Psoas muscle (tissue), 8 donors: ENCODE measurements around the gene LRRC42. TPM values are rescaled to one million over a fixed set of nuclear protein-coding genes. Genes with fewer than 3 reads are reported as not detected.

Experiments used
- ATAC-seq, 4 donors: fragments of 200-7000 bp; cut with Tn5 transposase; one replicate each; pipeline ENCODE4 v1.9.1; 2020; ENCODE audit warnings: moderate library complexity in 3 of 4, mild to moderate bottlenecking in 2 of 4
- DNase-seq, 2 donors: peaks; one replicate each; pipeline ENCODE4 v3.0.0-alpha.2; 2020
- H3K27ac ChIP-seq: fragments of 200-600 bp; one replicate; pipeline ENCODE4 v1.8.0; 2022
- H3K27me3 ChIP-seq, 3 donors: fragments of 200-600 bp in 1 of 3; one replicate each; pipeline versions ENCODE4 v1.6.1 to v1.8.0; 2013 to 2022; ENCODE audit warnings: low read length in 2 of 3, mild to moderate bottlenecking in 2 of 3, moderate library complexity in 1 of 3; ENCODE audit not compliant: insufficient read depth in 3 of 3
- H3K36me3 ChIP-seq, 2 donors: fragments of 200-600 bp in 1 of 2; one replicate each; pipeline versions ENCODE4 v1.6.1 to v1.8.0; 2013 to 2022; ENCODE audit warnings: low read depth in 1 of 2, mild to moderate bottlenecking in 1 of 2, moderate library complexity in 1 of 2; ENCODE audit not compliant: insufficient read depth in 1 of 2
- H3K4me1 ChIP-seq: fragments of 200-600 bp; one replicate; pipeline ENCODE4 v1.8.0; 2022
- H3K4me3 ChIP-seq: fragments of 200-600 bp; one replicate; pipeline ENCODE4 v1.8.0; 2022; ENCODE audit warnings: mild to moderate bottlenecking
- H3K9me3 ChIP-seq: fragments of 200-600 bp; one replicate; pipeline ENCODE4 v1.8.0; 2022
- WGBS, 3 donors: extraction: QIAGEN DNeasy Blood & Tissue Kit; methylation state at CpG; one replicate each; pipeline versions ENCODE4 v1.1.6 to v1.1.7; 2013; 5-methylcytosine and 5-hydroxymethylcytosine counted together
- intact Hi-C, 2 donors: fragments of 100-400 bp; cut with DNase I; formaldehyde crosslinking; loops; one replicate each; pipeline versions ENCODE4 v1.11.0 to v1.14.2; 2022
- polyA plus RNA-seq, 3 donors: library from polyadenylated mRNA; stranded (reverse); fragments of 200-250 nt; gene quantifications; one replicate each; pipeline ENCODE4 v1.2.3, GENCODE V29; 2013
- total RNA-seq, 4 donors: library from RNA; stranded (reverse); fragmentation: NEBNext Ultra II Directional in 2 of 4; extraction: Animal tissue kit (Norgen Biotek cat#: 25700) in 2 of 4; gene quantifications; one replicate each; pipeline versions ENCODE4 v1.2.1 to v1.2.4, GENCODE V29; 2021 to 2023
- TF ChIP-seq, protein P1 (sequence below): fragments of 200-600 bp; IDR thresholded peaks from one replicate; pipeline ENCODE4 v1.8.0; 2022; ENCODE audit warnings: antibody characterized with exemption
- donor health status: healthy with polysubstance abuse.
- donor health status: DM: no; HTN: no; CAD: no; lungs with moderate emphysema.
- donor health status: Bipolar disorder and iron deficiency.
- donor health status: healthy.
- donor health status: DM: yes; HTN: yes; CAD: no.
- donor health status: DM: no; HTN: no; CAD: no.
- donor health status: DM: no; HTN: no; CAD: no.
- donor health status: DM: yes; HTN: yes; CAD: no.

Gene LRRC42
- total and polyA plus RNA-seq, 7 donors, result 10.0 to 16.9 (median 12.0) TPM

DNA sequence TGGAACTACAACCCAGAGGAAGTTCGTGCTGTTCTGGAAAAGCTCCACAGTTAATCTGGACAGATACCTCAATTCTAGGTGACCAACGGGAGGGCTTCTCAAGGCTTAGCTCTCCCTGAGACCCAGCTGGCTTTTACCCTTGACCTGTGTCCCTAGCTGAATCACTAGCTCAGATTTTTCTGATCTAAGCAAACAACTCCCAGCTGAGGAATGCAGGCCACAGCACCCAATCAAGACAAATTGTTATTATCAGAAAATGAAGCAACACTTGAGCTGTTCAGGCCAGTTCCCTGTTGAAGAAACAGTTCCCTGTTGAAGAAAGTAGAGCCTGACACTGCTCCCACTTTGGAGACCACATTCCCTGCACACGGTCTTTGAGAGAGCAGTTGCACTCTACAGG lies 36.2 kb upstream of the LRRC42 start:
- no peaks in the 10 kb centered on the region for H3K9me3 ChIP-seq
- no peaks in the 10 kb centered on the region for H3K27me3 ChIP-seq
- intact Hi-C loops, result no loop called here
- 79 to 91% (median 84%) methylated on average over 3 of the region's 3 CpGs for WGBS, 3 donors
- no peaks in the 10 kb centered on the region for H3K4me1 ChIP-seq
- no peak overlapping the region for H3K4me3 ChIP-seq
- H3K27ac ChIP-seq, result no peak overlapping the region
- no peaks in the 10 kb centered on the region for H3K36me3 ChIP-seq
- ATAC-seq (no peak), DNase-seq (no peak)
- TF ChIP-seq, protein P1, sequence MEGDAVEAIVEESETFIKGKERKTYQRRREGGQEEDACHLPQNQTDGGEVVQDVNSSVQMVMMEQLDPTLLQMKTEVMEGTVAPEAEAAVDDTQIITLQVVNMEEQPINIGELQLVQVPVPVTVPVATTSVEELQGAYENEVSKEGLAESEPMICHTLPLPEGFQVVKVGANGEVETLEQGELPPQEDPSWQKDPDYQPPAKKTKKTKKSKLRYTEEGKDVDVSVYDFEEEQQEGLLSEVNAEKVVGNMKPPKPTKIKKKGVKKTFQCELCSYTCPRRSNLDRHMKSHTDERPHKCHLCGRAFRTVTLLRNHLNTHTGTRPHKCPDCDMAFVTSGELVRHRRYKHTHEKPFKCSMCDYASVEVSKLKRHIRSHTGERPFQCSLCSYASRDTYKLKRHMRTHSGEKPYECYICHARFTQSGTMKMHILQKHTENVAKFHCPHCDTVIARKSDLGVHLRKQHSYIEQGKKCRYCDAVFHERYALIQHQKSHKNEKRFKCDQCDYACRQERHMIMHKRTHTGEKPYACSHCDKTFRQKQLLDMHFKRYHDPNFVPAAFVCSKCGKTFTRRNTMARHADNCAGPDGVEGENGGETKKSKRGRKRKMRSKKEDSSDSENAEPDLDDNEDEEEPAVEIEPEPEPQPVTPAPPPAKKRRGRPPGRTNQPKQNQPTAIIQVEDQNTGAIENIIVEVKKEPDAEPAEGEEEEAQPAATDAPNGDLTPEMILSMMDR, result no peak

DNA sequence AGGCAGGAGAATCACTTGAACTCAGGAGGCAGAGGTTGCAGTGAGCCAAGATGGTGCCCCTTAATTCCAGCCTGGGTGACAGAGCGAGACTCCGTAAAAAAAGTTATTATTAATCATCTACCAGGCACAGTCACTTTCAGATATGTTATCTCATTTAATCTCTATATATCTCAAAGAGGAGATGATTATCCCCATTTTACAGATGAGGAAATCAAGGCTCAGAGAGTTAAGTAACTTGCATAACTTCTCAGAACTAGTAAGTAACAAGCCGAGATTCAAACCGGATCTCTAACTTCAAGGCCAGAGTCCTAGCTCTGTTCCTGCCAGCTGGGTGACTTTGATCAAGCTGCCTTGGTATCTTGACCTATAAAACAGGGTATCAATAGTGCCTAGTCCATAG lies 34.7 kb upstream of the LRRC42 start:
- Histone ChIP-seq H3K9me3 (no peaks in the 10 kb centered on the region), H3K36me3 (peaks cover 2 to 4% of the 10 kb centered on the region in 2 donors), H3K27ac (no peak overlapping the region), H3K27me3 (no peaks in the 10 kb centered on the region), H3K4me3 (no peak overlapping the region), H3K4me1 (no peaks in the 10 kb centered on the region)
- no peak for ATAC-seq
- TF ChIP-seq, protein P1, result no peak
- intact Hi-C loops, result no loop called here
- no peak for DNase-seq
- 96 to 97% (median 97%) methylated on average over 4 of the region's 4 CpGs for WGBS, 3 donors

DNA sequence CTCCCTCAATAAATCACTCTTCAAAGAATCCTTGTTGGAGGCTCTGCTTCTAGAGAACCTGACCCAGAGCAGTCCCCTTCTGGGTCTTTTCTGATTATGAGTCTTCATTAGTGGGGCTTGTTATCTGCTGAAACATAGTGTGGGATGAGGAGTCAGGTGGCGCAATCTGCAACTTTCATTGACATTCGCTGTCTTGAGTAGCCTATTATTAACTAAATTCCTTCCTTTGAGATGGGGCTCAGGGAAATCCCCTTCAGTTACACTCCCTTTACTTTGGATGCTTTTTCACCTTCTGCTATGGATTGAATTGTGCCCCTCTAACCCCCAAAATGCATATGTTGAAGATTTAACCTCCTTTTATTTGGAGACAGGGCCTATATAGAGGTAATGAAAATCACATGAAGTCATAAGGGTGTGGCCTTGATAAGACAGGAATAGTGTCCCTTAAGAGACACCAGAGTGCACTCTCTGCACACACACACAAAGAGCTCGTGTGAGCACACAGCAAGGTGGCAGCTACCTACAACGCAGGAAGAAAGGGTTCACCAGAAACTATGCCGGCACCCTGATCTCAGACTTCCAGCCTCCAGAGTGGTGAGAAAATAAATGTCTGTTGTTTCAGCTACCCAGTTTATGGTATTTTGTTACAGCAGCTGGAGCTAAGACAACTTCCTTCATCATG lies 32.7 kb upstream of the LRRC42 start:
- intact Hi-C loops, result no loop called here
- no peak for DNase-seq
- TF ChIP-seq, protein P1, result no peak
- ATAC-seq, result no peak
- Histone ChIP-seq H3K4me1 (no peaks in the 10 kb centered on the region), H3K9me3 (no peaks in the 10 kb centered on the region), H3K36me3 (peaks cover 2 to 4% of the 10 kb centered on the region in 2 donors), H3K27ac (no peak overlapping the region), H3K4me3 (no peak overlapping the region), H3K27me3 (no peaks in the 10 kb centered on the region)
- 81 to 92% (median 84%) methylated on average over 5 of the region's 5 CpGs for WGBS, 3 donors

- H3K27ac ChIP-seq, result no peak overlapping the region
- H3K4me1 ChIP-seq, result no peaks in the 10 kb centered on the region
- TF ChIP-seq, protein P1, result no peak
- no peaks in the 10 kb centered on the region for H3K9me3 ChIP-seq
- WGBS, 3 donors, result 81 to 86% (median 82%) methylated on average over 5 of the region's 5 CpGs
- DNase-seq, result no peak
- H3K27me3 ChIP-seq, result no peaks in the 10 kb centered on the region
- H3K36me3 ChIP-seq, result peaks cover 2 to 15% of the 10 kb centered on the region in 2 donors
- ATAC-seq, result no peak
- intact Hi-C loops, result no loop called here
- H3K4me3 ChIP-seq, result no peak overlapping the region
These were observed 27.8 kb upstream of the LRRC42 start for GRCh38 chr1:53918343-53918742.

- no peaks in the 10 kb centered on the region for H3K4me1 ChIP-seq
- DNase-seq (no peak), ATAC-seq (no peak)
- H3K27me3 ChIP-seq, result no peaks in the 10 kb centered on the region
- WGBS, 3 donors, result 90 to 96% (median 91%) methylated on average over 3 of the region's 3 CpGs
- peaks cover 2 to 21% of the 10 kb centered on the region in 2 donors for H3K36me3 ChIP-seq
- TF ChIP-seq, protein P1, result no peak
- H3K27ac ChIP-seq, result no peak overlapping the region
- intact Hi-C loops, result no loop called here
- no peak overlapping the region for H3K4me3 ChIP-seq
- H3K9me3 ChIP-seq, result no peaks in the 10 kb centered on the region
These were observed 26.5 kb upstream of the LRRC42 start for GRCh38 chr1:53919675-53920066.
